Caco-2 (cell line): ENCODE data around the gene HDAC3. TPM values are rescaled to one million over a fixed set of nuclear protein-coding genes. Genes with fewer than 3 reads are reported as not detected.

ENCODE experiments used
- BruUV-seq: library from RNA; stranded (reverse); fragments of 400-500 nt; replicated peaks from 2 replicates; lab custom pipeline; 2021; lab: Mats Ljungman, UMichigan
- CTCF ChIA-PET: fragments of 300-600 bp; sonication (Branson Sonifier 250); formaldehyde crosslinking; loops from one replicate; lab custom pipeline; 2022; ENCODE audit warnings: antibody characterized with exemption; lab: Charles Lee
- POLR2A ChIA-PET: fragments of 300-600 bp; sonication (Branson Sonifier 250); formaldehyde crosslinking; loops from one replicate; lab custom pipeline; 2022; ENCODE audit warnings: antibody characterized with exemption; lab: Charles Lee
- DNase-seq, 2 experiments: peaks; one replicate each; pipeline versions ENCODE4 v3.0.0 to v3.0.0-alpha.2; 2020 to 2022
- H3K27me3 ChIP-seq: replicated peaks from 2 replicates; pipeline ENCODE4 v1.6.0; 2011; ENCODE audit warnings: low read length; ENCODE audit not compliant: control insufficient read depth, insufficient read depth
- H3K36me3 ChIP-seq: 2 replicates; pipeline ENCODE4 v1.5.1; 2011; ENCODE audit warnings: low read length; ENCODE audit not compliant: control insufficient read depth, insufficient read depth
- H3K4me1 ChIP-seq: fragments of 250-450 bp; sonication (Bioruptor Pico); 2 replicates; pipeline ENCODE4 v1.5.1; 2020; ENCODE audit warnings: mild to moderate bottlenecking
- H3K4me3 ChIP-seq: 2 replicates; pipeline ENCODE4 v1.5.1; 2011; ENCODE audit warnings: low read depth, mild to moderate bottlenecking, control low read depth, low read length
- H3K9me3 ChIP-seq: fragments of 250-450 bp; sonication (Bioruptor Pico); 2 replicates; pipeline ENCODE4 v1.5.1; 2020; ENCODE audit warnings: mild to moderate bottlenecking, moderate library complexity
- H3K27ac Mint-ChIP-seq: one replicate; pipeline ENCODE4 v1.8.0; 2022; ENCODE audit warnings: mixed read lengths; ENCODE audit not compliant: unreplicated experiment
- H3K27me3 Mint-ChIP-seq: one replicate; pipeline ENCODE4 v1.8.0; 2022; ENCODE audit warnings: mixed read lengths; ENCODE audit not compliant: insufficient read depth, unreplicated experiment
- H3K36me3 Mint-ChIP-seq: one replicate; pipeline ENCODE4 v1.8.0; 2022; ENCODE audit warnings: mild to moderate bottlenecking, mixed read lengths; ENCODE audit not compliant: insufficient read depth, unreplicated experiment
- H3K4me1 Mint-ChIP-seq: one replicate; pipeline ENCODE4 v1.8.0; 2022; ENCODE audit warnings: low read depth, mixed read lengths; ENCODE audit not compliant: unreplicated experiment
- H3K4me3 Mint-ChIP-seq: one replicate; pipeline ENCODE4 v1.8.0; 2022; ENCODE audit warnings: mild to moderate bottlenecking, moderate library complexity, mixed read lengths; ENCODE audit not compliant: unreplicated experiment
- H3K9me3 Mint-ChIP-seq: one replicate; pipeline ENCODE4 v1.8.0; 2022; ENCODE audit warnings: mixed read lengths; ENCODE audit not compliant: unreplicated experiment
- intact Hi-C: fragments of 100-400 bp; cut with micrococcal nuclease; formaldehyde crosslinking; loops from one replicate; pipeline ENCODE4 v1.10.0; 2022; ENCODE audit not compliant: unreplicated experiment
- total RNA-seq: library from RNA; stranded (reverse); gene quantifications from 2 replicates; pipeline ENCODE4 v1.2.3, GENCODE V29; 2022
- TF ChIP-seq, protein P1 (sequence below), 2 experiments: fragments of 200-600 bp in 1 of 2; IDR thresholded peaks; 1 replicate in 1 of 2; 2 replicates in 1 of 2; pipeline versions ENCODE4 v1.5.1 to v1.8.0; 2011 to 2022; ENCODE audit warnings: antibody characterized with exemption in 1 of 2, control low read depth in 1 of 2, inconsistent platforms in 1 of 2, low read depth in 1 of 2, low read length in 1 of 2, mild to moderate bottlenecking in 1 of 2, moderate library complexity in 1 of 2; ENCODE audit not compliant: insufficient read depth in 1 of 2, severe bottlenecking in 1 of 2, unreplicated experiment in 1 of 2

Gene HDAC3
- total RNA-seq, 1 experiment from 2014 or later: 73.0 TPM

DNA sequence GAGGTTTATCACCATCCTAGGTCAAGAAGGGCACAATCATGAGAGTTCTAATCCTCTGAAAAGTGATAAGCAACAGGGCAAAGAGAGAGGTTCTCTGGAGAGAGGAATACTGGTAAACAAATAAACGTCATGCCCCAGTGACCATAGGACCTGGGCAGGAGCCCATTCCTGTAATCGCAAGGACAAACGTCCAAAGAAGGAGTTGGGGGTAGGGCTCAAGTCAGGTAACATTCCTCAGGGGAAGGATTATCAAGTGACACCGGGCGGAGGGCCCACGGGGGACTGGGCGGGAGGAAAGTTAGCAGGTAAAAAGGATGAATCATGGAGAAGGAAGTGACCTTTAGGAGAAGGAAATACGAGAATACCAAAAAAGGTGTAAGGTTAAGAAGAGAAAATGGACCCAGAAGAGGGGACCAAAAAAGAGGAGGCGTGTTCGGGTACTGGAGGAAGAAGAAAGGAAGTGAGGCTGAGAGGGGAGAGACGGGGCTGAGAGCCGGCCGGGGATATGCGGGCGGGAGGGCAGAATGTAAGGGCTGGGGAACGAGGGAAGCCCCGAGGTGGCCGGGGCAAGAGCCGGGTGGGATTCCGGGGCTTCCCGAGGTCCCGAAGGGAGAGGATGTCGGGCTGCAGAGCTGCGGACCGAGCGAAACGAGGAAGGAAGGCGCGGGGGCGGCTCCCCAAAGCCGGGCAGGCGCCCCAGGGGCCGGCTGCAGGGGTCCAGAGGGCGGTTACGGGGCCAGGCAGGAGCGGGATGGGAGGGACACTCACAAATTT lies 18.4 kb downstream of the HDAC3 start:
- TF ChIP-seq, protein P1, sequence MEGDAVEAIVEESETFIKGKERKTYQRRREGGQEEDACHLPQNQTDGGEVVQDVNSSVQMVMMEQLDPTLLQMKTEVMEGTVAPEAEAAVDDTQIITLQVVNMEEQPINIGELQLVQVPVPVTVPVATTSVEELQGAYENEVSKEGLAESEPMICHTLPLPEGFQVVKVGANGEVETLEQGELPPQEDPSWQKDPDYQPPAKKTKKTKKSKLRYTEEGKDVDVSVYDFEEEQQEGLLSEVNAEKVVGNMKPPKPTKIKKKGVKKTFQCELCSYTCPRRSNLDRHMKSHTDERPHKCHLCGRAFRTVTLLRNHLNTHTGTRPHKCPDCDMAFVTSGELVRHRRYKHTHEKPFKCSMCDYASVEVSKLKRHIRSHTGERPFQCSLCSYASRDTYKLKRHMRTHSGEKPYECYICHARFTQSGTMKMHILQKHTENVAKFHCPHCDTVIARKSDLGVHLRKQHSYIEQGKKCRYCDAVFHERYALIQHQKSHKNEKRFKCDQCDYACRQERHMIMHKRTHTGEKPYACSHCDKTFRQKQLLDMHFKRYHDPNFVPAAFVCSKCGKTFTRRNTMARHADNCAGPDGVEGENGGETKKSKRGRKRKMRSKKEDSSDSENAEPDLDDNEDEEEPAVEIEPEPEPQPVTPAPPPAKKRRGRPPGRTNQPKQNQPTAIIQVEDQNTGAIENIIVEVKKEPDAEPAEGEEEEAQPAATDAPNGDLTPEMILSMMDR (IDR thresholded peaks at IDR 0.05; ENCODE audit: insufficient read depth in 1 of 2, low read depth in 1 of 2, low read length in 1 of 2, severe bottlenecking in 1 of 2, unreplicated experiment in 1 of 2): no peak

DNA sequence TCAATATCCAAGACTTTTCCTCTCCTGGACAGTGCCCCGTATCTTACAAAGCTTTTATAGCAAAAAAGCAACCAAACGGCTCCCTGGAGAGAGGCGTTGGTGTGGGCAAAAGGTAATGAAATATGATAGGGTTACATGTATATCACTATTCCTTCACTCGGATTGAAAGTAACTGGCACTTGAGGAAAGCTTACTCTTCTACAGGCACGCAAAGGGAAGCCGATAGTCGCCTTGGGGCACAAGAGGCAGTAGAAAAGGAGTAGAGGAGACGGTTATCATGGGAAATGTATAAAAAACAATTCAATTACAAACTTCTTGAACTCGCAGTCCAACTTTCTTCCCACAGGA lies 19.0 kb downstream of the HDAC3 start:
- intact Hi-C loops: loop anchor here (1.0 kb wide), 2 partner anchors 9 to 34 kb away; partner anchors contain the start of gene FCHSD1
- Mint-ChIP-seq H3K4me1 (peaks cover 21% of the 10 kb centered on the region), H3K4me3 (peak overlapping the region; percentile 89), H3K36me3 (peaks cover 47% of the 10 kb centered on the region), H3K9me3 (no peaks in the 10 kb centered on the region), H3K27me3 (no peaks in the 10 kb centered on the region), H3K27ac (peak overlapping the region; percentile 96)
- TSS peak; percentile 36 for BruUV-seq
- TF ChIP-seq, protein P1 (IDR thresholded peaks at IDR 0.05; ENCODE audit: insufficient read depth in 1 of 2, low read depth in 1 of 2, low read length in 1 of 2, severe bottlenecking in 1 of 2, unreplicated experiment in 1 of 2): no peak
- CTCF ChIA-PET: interaction anchor here (0.5 to 3.2 kb wide), 4 partner anchors 16 to 54 kb away, joined by 3 to 40 read pairs (median 14); partner anchors contain the start of genes HDAC3 and RELL2
- POLR2A ChIA-PET: interaction anchor here (2.6 kb wide), 1 partner anchor 26 kb away, joined by 57 read pairs; no protein-coding TSS in a partner anchor
- H3K4me3 ChIP-seq: peak overlapping the region; percentile 87
- peaks cover 34% of the 10 kb centered on the region for H3K4me1 ChIP-seq
- DNase-seq: no peak
- no peaks in the 10 kb centered on the region for H3K27me3 ChIP-seq
- H3K9me3 ChIP-seq: no peaks in the 10 kb centered on the region
- 0 out of 2 replicates have a peak, but pooled peaks cover 2% of the 10 kb centered on the region for H3K36me3 ChIP-seq

More for the DNA sequence above, 18.4 kb downstream of the HDAC3 start:
- Mint-ChIP-seq H3K9me3 (no peaks in the 10 kb centered on the region), H3K36me3 (peaks cover 49% of the 10 kb centered on the region), H3K27me3 (no peaks in the 10 kb centered on the region), H3K27ac (peak overlapping the region; percentile 96), H3K4me3 (peak overlapping the region; percentile 89), H3K4me1 (peaks cover 17% of the 10 kb centered on the region)
- DNase-seq: peak; percentile 91 to 93
- CTCF ChIA-PET: interaction anchor here (0.7 to 3.2 kb wide), 14 partner anchors 9 to 1402 kb away, joined by 3 to 190 read pairs (median 8); partner anchors contain the start of genes HDAC3 and RELL2
- intact Hi-C loops: loop anchor here (1.0 kb wide), 2 partner anchors 10 to 33 kb away; partner anchors contain the start of gene FCHSD1
- Histone ChIP-seq H3K27me3 (no peaks in the 10 kb centered on the region), H3K36me3 (peaks cover 2% of the 10 kb centered on the region; the same call in 1 of the 2 replicates), H3K9me3 (no peaks in the 10 kb centered on the region), H3K4me1 (peaks cover 33% of the 10 kb centered on the region), H3K4me3 (peak overlapping the region; percentile 87)
- BruUV-seq: TSS peak; percentile 68
- POLR2A ChIA-PET: interaction anchor here (0.6 to 2.6 kb wide), 6 partner anchors 10 to 298 kb away, joined by 3 to 57 read pairs (median 3); partner anchors contain the start of genes HDAC3, RELL2 and TAF7

DNA sequence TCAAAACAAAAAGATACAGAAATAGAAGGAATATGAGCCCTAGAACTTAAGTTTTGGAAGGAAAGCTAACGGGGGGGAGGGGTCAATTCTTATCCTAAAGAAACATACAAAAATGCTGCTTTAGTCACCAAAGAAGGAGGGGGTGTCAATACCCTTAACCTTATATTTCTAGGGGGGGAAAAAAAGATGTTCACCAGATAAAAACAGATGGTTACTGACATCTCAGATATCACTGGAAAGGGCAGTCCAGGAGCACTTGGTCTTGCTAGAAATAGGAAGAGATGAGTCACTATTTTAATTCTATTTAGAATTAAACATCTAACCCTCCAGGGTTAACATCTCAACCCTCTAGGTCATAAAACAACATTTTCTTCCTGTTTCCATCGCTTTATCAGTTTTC lies 19.5 kb downstream of the HDAC3 start:
- Mint-ChIP-seq H3K4me1 (peaks cover 21% of the 10 kb centered on the region), H3K27me3 (no peaks in the 10 kb centered on the region), H3K9me3 (no peaks in the 10 kb centered on the region), H3K4me3 (peak overlapping the region; percentile 89), H3K36me3 (peaks cover 41% of the 10 kb centered on the region), H3K27ac (peak overlapping the region; percentile 96)
- Histone ChIP-seq H3K4me3 (peak overlapping the region; percentile 87), H3K36me3 (0 out of 2 replicates have a peak, but pooled peaks cover 2% of the 10 kb centered on the region), H3K4me1 (peaks cover 34% of the 10 kb centered on the region), H3K27me3 (no peaks in the 10 kb centered on the region), H3K9me3 (no peaks in the 10 kb centered on the region)
- TF ChIP-seq, protein P1 (IDR thresholded peaks at IDR 0.05; ENCODE audit: insufficient read depth in 1 of 2, low read depth in 1 of 2, low read length in 1 of 2, severe bottlenecking in 1 of 2, unreplicated experiment in 1 of 2): no peak
- ChIA-PET CTCF (interaction anchor here (0.5 to 3.2 kb wide), 4 partner anchors 17 to 53 kb away, joined by 3 to 40 read pairs (median 14); partner anchors contain the start of genes HDAC3 and RELL2), POLR2A (interaction anchor here (0.6 to 2.6 kb wide), 3 partner anchors 20 to 41 kb away, joined by 4 to 57 read pairs (median 9); partner anchors contain the start of genes HDAC3 and RELL2)
- no peak for DNase-seq
- intact Hi-C loops: no loop called here
- no TSS peak for BruUV-seq
